ENCODE data around the gene SH2D1B.
"Not testable (repeated sequence)": the region's sequence is repeated elsewhere in the genome, so short reads cannot be mapped to it uniquely, and the experiment has no call there.

Gene SH2D1B, protein sequence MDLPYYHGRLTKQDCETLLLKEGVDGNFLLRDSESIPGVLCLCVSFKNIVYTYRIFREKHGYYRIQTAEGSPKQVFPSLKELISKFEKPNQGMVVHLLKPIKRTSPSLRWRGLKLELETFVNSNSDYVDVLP

DNA sequence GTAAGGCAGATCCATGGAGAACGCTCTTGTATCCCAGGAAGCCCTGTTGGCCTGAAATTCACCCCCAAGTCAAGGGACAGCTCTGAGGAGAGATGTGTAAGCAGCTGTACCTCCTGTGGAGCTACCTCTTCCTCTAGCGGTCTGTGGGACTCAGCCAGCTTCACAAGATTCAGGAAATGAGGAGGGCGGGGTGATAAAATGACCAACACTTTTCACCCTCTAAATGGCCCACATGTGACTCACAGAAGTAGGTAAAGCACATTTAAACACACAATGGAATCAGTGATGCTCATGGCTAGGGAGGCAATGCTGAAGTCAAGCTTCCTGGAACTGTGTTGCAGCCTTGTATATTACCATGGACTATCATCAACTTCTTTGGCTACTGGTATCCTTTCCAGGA, at the start of gene SH2D1B:
Gene SH2D1B (minus strand): TSS at position 135 of the 400 bp plus-strand sequence. CDS start 120 bp downstream, at position 15.
- DNase-seq, result no peak

DNA sequence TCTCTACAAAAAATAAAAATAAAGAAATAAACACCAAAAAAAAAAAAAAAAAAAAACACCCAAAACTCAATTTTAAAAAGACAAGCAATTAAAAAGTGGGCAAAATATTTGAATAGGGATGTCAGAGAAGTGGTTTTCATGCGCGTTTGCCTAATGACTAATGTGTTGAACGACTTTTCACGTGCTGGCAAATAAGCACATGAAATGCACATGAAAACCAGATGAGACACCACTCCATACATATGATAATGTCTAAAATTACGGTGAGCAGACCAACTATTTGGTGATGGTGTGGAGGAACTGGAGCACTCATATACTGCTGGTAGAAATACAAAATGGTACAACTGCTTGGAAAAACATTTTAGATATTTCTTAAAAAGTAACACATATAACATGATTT, 46.3 kb upstream of the SH2D1B start:
- DNase-seq, result no peak

DNA sequence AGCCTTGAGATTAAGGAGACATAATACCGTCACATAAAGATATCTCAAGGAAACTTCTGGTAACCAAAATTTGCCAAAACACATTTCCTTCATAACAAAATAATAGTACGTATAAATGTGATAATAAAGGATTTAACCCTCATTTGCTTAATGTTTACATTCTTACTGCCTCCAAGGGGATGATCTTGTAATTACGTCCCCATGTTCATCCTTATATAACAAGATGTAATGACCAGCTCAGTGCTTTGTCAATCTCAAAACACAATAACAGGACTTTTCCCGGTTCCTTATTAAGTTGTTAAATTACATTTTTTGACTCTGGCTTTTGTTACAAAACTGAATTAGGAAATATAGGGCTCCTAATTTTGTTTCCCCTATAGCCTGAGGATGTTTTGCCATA, 44.4 kb upstream of the SH2D1B start:
- DNase-seq, result no peak

DNA sequence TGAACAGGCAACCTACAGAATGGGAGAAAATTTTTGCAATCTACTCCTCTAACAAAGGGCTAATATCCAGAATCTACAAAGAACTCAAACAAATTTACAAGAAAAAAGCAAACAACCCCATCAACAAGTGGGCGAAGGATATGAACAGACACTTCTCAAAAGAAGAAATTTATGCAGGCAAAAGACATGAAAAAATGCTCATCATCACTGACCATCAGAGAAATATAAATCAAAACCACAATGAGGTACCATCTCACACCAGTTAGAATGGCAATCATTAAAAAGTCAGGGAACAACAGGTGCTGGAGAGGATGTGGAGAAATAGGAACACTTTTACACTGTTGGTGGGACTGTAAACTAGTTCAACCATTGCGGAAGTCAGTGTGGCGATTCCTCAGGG, 42.4 kb upstream of the SH2D1B start:
- not testable (repeated sequence) for DNase-seq

DNA sequence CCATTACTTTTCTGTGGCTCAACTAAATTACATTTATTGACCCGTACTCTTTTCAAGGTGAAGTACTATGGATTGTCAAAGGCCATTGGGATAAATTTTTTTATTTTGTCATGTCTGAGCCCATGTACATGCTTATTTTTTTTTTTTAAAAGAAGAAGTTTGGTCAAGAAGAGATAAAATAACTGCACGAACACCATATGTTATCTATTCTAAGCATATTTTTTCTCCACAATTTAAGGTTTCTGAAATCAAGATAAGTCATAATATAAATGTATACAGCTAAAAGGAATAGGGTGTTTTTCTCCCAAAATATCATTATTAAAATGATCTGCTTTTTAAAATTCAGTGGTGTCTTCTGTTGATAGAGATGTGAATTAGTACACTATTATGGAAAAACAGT, 35.0 kb upstream of the SH2D1B start:
- DNase-seq, result no peak

DNA sequence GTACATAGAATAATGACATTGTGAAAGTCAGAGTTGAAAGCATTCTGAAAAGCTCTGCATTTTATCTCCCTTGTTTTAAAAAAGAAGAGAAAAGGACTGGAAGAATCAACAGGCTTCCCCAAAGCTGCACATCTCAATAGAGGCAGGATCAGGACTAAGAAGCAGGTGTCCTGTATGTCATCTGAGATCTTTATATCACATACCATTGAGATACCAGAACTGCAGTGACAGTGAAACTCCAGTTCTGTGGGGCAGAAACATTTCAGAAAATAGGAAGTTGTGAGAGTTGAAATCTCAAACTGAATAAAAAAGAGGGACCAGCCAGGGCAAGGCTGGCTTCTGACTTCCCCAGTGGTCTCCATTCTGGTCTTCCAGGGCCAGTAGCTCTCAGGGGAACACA, 33.0 kb upstream of the SH2D1B start:
- DNase-seq, result no peak

DNA sequence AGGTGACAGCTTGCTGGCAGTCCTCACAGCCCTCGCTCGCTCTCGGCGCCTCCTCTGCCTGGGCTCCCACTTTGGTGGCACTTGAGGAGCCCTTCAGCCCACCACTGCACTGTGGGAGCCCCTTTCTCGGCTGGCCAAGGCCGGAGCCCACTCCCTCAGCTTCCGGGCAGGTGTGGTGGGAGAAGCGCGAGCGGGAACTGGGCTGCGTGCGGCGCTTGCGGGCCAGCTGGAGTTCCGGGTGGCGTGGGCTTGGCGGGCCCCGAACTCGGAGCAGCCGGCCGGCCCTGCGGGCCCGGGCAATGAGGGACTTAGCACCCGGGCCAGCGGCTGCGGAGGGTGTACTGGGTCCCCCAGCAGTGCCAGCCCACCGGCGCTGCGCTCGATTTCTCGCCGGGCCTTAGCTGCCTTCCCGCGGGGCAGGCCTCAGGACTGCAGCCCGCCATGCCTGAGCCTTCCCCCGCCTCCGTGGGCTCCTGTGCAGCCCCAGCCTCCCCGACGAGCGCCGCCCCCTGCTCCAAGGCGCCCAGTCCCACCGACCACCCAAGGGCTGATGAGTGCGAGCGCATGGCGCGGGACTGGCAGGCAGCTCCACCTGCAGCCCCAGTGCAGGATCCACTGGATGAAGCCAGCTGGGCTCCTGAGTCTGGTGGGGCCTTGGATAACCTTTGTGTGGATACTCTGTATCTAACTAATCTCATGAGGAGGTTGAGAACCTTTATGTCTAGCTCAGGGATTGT, 21.2 kb upstream of the SH2D1B start:
- DNase-seq, result not testable (repeated sequence)

DNA sequence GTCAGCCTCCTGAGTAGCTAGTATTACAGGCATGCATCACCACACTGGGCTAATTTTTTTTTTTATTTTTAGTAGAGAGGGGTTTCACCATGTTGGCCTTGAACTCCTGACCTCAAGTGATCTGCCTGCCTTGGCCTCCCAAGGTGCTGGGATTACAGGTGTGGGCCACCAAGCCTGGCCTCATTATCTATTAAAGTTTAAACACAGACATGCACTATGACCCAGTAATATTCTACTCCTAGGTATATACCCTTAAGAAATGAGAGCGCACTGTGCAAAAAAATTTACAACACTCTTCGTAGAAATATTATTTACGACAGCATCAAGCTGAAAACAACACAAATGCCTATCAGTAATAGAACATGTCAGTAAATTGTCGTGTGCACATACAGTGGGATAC, 18.6 kb upstream of the SH2D1B start:
- DNase-seq, result no peak

DNA sequence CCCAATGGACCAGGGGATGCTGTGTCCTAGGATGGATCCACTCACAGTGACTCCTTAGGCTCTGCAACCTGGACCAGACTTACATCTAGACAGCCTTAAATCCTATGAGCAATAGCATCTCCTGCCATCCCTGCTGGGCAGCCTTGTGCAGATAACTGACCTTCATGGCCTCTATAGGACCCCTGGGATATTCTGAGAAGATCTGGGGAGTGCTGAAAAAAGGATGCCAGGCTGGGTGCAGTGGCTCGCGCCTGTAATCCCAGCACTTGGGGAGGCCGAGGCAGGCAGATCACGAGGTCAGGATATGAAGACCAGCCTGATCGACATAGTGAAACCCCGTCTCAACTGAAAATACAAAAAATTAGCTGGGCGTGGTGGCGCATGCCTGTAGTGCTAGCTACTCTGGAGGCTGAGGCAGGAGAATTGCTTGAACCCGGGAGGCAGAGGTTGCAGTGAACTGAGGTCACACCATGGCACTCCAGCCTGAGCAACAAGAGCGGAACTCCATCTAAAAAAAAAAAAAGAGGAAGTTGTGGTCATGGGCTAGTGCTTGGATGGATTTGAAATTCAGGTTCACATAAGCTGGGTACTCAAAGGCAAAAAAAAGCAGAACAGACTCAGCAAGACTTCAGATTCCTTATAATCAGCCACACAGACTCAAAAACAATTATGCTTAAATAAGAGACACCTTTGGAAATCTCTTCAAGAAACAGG, 10.9 kb upstream of the SH2D1B start:
- DNase-seq, result no peak

DNA sequence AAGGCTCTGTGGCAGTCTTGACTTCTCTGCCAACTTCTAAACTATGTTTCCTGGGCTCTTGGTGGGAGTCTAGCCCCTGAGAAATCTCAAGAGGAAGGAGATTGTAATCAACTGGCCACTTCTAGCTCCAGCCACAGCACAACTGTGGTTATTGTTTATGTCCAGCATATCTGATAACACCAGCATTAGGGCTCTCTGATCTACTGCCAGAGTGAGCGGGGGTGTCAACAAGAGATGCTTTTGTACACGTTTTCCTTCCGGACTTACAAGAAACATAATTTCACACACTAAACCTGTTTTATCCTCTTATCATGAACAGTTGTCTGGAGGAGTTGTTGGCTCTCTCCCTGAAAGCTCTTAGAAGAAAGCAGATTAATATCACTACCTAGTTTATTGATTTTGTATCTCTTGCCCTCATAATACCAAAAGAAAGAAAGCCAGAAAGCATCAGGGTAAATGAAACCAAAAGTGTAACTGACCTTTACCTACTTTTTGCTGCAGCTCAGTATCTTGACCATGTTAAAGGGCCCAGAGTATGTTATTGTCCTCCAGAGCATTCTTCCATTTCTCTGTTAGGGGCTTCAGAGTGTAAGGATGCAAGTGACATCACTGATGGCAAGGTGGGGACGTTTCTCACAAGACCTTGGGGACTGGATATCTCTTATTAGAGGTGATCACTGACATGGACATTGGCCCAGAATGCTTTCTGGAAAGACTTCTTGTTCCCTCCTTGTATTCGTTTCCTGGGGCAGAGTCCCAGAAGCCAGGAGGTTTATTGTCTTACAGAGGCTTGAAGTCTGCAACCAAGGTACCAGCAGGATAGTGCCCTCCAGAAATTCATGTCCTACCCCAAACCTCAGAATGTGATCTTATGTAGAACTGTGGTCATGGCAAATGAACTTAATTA, 9.6 kb upstream of the SH2D1B start:
- DNase-seq, result no peak

DNA sequence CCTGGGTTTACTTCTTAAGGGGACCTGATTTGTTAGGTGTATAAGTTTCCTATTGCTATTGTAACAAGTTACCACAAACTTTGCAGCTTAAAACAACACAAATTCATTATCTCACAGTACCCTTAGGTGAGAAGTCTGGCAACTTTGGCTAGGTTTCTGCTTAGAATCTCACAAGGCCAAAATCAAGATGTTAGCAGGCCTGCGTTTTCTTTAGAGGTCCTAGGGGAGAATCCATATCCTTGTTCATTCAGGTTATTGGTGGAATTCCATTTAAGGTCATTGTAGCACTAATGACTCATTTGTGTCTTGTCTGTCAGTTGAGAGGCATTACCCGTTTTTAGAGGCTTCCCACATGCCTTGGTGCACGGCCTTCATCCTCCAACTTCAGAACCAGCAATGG, 8.2 kb upstream of the SH2D1B start:
- DNase-seq, result no peak

DNA sequence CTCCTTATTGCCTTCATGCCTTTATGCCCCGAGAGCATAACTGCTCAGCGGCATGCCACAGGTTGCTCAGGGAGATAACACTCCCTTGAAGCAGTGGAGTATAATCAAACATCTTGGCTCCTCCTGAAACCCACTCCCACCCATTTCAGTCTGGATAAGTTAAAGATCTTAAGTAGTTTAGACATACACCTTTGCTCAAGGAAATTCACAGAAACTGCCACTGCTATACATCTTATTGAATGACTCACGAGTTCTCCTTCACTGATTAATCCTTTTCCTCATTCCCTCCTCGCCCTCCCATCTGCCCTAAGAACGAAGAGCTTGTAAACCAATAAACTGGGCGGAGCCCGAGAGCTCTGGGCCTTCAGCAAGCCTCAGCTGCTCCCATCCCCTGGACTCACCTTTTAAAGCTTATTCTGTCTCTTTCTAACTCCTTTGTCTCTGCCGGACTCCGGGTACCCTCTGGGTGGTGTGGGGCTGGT, 7.6 kb upstream of the SH2D1B start:
- DNase-seq, result not testable (repeated sequence)

DNA sequence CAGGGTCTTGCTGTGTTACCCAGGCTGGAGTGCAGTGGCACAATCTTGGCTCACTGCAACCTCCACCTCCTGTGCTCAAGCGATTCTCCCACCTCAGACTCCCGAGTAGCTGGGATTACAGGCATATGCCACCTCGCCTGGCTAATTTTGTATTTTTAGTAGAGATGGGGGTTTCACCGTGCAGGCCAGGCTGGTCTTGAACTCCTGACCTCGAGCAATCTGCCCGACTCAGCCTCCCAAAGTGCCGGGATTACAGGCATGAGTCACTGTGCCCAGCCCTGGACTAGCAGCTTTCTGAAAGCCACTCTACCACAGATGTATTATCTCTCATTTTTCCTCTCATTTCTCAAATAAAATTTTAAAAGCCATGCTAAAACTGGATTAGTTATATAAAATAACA, 6.6 kb upstream of the SH2D1B start:
- DNase-seq, result not testable (repeated sequence)

DNA sequence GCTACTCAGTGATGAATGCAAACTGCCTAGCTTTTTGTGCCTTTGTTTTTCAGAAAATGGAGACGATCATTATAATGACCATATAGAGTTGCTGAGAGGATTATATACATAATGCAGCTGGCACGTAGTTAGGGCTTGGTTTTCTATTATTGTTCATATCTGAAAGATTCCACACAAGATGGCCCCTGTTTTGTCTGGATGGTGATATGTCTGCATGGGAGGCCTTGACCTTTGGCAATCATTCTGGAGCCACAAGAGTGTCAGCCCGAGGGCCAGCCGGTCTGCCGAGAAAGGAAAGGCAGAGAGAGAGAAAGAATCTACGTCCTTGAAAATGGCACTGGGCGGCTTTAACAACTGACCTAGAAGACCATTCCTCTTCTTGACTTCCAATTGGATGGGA, 5.7 kb upstream of the SH2D1B start:
- DNase-seq, result no peak

DNA sequence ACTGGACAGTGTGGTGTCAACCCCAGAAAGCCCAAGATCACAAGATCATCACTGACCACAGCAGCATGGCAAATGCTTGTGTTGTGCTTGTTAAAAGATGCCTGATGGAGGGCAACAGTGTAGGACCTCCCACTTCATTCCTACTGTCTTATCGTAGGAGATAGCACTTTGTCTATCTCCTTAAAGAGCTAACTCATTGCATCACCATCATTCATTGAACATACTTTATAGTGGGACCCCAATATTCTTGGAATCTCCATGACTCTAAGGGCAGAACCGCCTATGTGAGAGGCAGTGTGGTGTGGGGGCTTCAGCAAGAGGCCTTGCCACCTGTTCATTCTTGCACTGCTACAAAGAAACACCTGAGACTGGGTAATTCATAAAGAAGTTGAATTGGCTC, 5.0 kb upstream of the SH2D1B start:
- no peak for DNase-seq

DNA sequence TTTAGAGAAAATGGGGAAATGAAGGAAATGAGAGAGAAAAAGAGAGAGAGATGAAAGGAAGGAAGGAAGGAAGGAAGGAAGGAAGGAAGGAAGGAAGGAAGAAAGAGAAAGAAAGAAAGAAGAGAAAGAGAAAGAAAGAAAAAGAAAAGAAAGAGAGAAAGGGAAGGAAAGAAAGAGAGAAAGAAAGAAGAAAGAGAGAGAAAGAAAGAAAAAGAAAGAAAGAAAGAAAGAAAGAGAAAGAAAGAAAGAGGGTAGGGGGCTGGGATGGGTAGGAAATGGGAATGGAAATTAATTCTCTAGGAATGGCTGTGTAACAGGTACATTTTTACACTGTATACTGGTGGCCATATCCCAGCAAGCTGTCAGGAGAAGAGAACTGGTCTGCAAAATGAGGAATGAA, 4.3 kb upstream of the SH2D1B start:
- no peak for DNase-seq

DNA sequence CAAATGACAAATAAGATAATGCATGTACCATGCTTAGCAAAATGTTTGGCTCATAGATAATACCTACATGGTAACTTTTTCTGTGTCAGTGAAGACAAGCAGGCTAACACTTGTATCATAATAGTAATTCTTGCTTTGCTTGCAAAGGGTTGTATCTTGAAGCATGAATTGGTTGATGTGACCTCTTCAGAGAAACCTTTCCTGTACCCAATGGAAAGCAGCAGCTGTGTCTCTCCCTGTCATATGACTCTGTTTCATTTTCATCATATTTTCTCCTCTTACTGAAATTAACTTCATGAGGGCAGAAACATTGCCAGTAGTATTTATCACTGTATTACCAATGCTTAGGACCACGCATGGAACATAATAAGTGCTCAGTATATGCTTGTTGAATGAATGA, 4.4 kb downstream of the SH2D1B start:
- DNase-seq, result no peak

DNA sequence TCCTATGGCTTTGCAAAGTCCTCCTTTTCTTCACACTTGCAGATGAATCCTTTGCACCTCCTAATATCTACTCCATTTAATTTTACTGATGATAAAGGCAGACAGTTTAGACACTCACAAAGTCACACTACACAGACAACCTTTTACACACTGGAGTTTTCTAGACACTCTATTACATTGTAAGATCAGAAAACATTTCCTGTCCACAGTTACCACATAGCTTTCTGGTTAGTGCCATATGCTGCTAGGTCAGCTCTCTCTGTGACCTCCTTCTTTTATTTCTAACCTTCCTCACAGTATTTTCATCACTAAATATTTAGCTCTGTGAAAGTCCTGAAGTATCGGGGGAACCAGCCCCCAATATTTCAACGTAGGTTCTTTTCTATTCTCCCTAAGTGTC, 5.1 kb downstream of the SH2D1B start:
- DNase-seq, result no peak

DNA sequence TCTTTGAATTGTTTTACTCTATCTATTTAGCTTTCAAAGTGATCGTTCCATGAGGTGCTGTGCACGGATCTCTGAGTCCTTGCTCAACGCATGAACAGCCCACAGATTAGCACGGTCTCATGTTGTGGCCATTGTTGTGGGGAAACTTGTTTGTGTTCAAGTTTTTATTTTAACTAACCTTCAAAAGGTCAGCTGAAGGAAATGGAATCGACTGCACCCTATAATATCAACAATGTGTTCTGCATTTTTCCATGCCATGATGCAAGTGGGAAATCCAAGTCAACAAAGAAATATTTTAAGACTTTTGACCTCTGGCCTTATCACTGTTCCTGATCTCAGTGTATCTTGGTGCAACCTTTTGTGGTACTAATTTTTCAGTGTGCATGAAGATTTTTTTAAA, 6.1 kb downstream of the SH2D1B start:
- DNase-seq, result no peak

DNA sequence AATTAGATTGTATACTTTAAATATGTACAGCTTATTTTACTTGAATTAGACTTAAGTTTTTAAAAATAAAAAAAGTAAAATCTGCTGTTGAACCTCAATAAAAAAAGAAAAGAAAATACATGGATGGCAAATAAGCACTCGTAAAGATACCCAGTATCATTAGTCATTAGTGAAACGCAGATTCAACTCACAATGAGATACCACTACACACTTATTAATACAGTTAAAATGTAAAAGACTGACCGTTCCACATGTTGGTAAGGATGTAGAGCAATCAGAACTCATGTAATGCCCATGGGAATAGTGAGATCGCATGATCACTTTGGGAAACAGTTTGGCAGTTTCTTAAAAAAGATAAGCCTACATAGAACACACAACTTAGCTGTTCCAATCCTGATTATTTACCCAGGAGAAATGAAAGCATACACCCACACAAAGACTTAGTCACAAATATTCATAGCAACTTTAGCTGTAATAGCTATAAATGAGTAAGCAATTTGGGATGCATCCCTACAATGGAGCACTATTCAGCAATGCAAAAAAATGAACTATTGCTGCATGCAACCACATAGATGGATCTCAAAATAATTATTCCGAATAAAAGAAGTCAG, 7.3 kb downstream of the SH2D1B start:
- no peak for DNase-seq

DNA sequence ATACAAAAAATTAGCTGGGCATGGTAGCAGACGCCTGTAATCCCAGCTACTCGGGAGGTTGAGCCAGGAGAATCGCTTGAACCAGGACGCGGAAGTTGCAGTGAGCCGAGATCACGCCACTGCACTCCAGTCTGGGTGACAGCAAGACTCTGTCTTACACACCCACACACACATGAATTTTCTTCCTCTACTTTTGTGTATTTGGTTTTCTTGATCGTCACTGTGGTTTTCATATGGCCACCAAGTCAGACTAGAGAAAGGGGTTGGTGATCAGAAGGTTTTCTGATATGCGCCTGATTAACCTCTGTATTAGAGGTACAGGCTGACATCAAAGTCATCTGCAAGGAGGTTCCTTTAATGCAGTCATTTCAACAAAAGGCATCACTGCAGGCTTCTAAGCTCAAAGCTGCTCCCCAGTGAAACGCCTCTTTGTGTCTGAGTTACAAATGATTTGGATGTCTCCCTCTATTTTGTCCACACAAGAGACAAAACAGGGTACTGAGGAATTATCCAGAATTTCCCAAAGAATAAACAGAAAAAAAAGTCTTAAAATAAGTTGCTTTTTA, 11.1 kb downstream of the SH2D1B start:
- no peak for DNase-seq

DNA sequence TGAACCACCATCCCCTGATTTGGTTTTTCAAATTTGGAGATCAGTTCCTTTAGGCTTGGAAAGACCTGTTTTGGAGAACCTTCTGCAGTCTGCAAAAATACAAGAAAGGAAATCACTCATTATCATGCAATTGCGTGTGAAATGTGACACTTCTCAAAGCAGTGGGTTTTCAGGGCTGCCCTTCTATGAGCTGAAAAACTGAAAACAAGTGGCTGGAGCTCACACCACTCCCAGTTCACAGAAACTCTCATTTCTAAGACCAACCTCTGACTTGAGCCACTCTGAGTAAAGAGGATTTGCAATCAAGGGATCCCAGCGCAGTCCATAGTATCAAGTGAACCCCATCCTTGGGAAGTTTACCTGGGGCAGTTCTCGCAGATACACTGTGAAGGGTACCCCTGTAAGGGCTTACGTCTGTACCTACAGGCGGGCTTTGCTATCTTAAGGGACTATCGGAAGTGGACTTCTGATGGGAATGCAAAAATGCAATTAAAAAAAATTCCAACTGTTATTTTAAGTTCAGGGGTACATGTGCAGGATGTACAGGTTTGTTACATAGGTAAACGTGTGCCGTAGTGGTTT, 12.8 kb downstream of the SH2D1B start:
- DNase-seq, result no peak

All from NCI-H1436 treated with DMSO at 0.1 percent for 48 hours (cell line).